GM18505 (cell line): ENCODE data around the gene EFL1.

Experiments used
- ATAC-seq: cut with Tn5 transposase; IDR thresholded peaks from one replicate; pipeline ENCODE4 v1.9.1; 2021; ENCODE audit not compliant: unreplicated experiment
- POLR2A ChIP-seq: IDR thresholded peaks from 4 replicates; pipeline ENCODE4 v1.6.1; 2011; ENCODE audit warnings: borderline replicate concordance; ENCODE audit not compliant: insufficient read depth, insufficient read length; ENCODE audit errors: extremely low read depth

The EFL1 gene

GRCh38 chr15:82080774-82081173 is 181.8 kb downstream of the EFL1 start:
- TF ChIP-seq POLR2A: no peak
- ATAC-seq: no peak
